Iris pigment epithelial cell (primary cell): ENCODE data around the gene PPCDC.

Source experiments
- DNase-seq: peaks from one replicate; pipeline ENCODE4 v3.0.0-alpha.2; 2011; ENCODE audit warnings: low read depth

Gene PPCDC

DNA sequence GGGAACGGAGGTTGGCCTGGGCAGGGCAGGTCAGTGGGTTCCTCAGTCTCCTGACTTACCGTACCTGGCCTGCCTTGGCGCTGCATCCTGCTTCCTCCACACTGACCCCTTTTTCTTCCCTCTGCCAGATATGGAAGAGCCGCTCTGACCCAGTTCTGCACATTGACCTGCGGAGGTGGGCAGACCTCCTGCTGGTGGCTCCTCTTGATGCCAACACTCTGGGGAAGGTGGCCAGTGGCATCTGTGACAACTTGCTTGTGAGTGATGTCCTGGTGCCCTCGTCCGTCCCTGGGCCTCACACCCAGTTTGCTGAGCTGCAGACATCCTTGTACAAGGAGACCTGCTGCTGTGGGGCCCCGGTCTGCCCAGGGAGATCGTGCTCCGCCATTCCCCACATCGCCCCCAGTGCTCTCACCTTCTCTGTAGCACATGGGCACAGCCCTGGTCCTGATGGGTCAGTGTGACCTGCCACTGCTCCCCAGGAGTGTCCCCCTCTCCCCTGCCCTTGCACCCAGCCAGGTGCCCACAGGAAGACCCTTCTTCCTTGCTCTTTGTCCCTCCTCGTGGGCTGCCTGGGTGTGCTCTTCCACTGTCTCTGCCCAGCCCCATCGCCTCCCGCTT is 21.0 kb downstream of the PPCDC start:
- DNase-seq: no peak

DNA sequence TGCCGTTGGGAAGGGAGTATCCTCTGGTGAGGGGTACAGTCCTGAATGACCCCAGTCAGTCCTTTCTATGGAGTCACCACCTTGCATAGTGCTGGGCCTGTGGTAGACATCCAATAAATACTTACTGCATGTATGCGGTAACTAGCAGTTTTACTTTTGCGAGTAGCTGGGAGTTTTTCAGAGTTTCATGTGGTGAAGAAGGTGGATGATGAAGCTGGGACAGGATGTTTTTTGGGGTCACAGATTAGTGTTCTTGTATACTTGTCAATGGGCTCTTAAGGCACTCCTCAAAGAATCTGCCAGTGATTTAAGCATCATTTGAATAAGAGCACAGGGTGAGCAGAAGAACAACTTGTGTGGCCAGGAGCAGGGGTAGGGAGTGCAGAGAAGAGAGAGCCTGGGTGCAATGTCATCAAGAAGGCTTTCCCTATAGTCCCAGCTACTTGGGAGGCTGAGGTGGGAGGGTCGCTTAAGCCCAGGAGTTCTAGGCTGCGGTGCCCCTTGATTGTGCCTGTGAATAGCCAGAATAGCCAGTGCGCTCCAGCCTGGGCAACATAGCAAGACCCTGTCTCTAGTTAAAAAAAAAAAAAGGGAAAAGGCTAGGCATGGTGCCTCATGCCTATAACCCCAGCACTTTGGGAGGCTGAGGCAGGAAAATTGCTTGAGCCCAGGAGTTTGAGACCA is 22.1 kb downstream of the PPCDC start:
- no peak for DNase-seq

DNA sequence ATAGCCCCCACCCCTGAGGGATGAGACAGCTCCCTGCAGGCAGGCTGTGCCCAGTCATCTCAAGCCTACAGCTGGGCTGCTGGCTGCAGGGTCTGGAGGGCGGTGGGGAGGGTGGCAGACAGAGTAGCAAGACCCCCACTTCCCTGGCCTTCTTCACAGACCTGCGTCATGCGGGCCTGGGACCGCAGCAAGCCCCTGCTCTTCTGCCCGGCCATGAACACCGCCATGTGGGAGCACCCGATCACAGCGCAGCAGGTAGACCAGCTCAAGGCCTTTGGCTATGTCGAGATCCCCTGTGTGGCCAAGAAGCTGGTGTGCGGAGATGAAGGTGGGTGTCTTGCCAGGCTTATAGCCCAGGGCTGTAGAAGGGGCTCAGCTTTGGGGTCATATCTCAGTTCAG is 25.0 kb downstream of the PPCDC start:
- DNase-seq: no peak

DNA sequence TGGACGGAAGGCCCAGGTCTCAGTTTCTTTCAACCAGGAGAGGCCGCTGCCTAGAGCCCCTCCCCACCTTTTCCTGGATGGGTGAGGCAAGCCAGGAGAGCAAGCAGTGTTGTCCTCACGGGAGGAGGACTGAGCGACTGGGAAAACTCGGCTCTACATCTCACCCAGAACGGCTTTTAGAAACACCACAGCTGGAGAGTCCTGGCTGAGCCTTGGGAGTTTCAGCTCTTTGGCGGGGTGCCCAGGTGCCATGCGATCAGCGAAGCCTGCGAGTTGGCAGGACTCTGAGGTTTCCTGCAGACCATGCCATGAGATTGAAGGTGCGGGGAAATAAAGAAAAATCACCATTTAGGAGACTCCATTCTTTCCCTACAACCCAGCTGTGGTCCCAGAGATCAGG is 26.0 kb downstream of the PPCDC start:
- DNase-seq: no peak

DNA sequence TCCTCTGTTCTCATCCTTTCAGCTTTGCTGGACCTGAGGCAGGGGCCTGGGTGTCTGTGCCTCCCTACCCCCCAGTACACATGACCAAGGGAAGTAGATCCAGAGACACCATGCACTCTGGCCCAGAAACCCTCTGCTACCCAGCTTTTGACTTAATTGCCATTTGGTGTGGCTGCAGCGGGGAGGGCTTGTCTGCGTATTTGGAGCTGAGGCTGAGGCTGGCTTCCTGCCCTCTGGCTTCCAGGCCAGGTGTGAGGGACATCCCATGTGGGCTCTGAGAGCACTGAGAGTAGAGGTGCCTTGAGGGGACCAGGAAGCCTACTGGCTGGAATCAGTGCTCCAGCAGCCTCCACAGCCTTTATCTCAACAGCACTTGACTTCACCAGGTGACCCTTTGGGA is 26.9 kb downstream of the PPCDC start:
- DNase-seq: no peak

DNA sequence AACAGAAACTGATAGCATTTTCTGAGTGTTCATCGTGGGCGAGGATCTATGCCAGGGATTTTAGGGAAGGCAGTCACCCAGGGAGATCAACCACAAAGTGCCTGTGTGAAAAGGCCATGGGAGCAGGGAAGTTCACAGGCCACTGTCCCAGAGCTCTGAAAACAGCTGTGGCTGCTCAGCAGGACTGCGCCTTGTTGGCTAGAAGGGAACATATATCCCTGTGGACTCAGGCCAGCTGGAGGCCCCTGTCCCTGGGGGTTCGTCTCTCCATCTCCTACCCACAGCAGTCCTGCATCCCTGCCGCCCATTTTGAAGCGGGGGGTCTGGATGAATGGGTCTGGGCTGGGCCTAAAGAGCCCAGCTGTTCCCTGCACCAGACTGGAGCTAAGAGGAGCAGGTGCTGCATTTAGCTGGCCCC is 27.8 kb downstream of the PPCDC start:
- DNase-seq: no peak

DNA sequence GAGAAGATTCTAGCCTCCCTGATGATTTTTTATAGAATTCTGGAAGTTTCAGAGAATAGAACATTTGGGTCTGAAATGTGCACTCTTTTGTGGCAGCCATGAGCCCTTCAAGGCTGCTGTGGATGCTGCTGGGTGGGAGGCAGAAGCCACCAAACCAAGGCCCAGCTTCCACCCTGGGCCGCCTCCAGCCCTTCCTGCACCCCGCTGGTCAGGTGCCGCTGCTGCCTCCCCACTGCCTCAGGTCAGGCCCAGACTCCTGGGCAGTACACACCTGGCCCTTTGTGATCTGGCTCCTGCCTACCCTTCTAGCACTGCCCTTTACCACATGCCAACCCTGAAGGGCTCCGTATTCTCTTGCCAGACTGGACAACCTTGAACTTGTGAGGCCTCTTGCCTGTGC is 28.3 kb downstream of the PPCDC start:
- DNase-seq: no peak

DNA sequence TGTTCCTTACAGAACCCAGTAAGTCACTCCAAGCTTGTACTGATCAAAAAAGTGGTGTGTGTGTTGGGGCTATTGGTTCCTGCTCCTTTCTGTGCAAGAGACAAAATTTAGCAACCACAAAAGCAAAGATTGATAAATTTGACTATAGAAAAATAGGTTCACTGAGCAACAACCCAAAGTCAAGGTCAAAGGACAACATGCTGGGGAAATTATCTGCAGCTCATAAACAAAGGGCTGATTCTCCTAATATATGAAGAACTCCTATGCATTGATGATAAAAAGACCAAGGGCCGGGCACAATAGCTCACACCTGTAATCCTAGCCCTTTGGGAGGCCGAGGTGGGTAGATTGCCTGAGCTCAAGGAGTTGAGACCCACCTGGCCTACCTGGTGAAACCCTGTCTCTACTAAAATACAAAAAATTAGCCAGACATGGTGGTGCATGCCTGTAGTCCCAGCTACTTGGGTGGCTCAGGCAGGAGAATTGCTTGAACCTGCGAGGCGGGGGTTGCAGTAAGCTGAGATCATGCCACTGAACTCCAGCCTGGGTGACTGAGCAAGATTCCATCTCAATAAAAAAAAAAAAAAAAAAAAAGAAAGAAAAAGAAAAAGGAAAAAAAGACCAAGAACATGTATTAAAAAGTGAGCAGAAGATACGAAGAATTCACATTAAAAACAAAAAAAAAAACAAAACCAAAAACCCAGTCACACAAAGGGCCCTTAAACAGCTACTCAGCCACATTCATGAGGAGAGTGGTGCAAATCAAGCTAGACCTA is 29.8 kb downstream of the PPCDC start:
- DNase-seq: no peak

DNA sequence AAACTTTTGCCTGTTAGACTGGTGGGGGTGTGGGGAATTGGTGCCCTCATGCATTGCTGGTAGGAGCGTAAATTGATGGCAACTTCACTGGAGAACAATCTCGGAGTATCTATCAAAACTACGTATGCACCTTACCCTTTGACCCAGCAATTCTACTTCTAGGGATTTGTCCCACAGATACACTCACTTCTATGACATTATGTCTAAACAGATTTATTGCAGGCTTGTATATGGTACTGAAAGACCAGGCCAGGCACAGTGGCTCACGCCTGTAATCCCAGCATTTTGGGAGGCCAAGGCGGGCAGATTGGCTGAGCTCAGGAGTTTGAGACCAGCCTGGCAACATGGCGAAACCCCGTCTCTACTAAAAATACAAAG is 30.3 kb downstream of the PPCDC start:
- no peak for DNase-seq

DNA sequence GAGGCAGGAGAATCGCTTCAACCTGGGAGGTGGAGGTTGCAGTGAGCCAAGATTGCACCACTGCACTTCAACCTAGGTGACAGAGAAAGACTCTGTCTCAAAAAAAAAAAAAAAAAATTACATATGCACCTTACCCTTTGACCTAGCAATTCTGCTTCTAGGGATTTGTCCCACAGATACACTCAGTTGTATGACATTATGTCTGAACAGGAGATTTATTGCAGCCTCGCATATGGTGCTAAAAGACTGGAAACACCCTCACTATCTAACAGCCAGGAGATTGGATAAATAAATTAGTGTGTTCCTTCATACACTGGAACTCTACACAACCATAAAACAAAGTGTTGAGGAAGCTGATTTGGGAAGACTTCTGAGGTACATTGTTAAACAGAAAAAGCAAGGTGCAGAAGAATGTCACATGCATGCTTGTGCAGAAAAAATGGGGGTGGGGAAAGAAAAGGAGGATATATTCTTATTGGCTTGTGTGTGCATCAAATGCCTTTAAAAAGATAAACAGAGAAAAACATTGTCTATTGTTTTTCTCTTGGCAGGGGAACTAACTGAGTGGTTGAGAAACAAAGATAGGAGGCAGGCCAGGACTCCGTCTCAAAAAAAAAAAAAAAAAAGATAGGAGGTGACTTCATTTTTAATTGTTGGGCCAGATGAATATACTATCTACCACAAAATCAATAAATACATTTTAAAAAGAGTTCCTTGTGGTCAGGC is 30.9 kb downstream of the PPCDC start:
- no peak for DNase-seq

DNA sequence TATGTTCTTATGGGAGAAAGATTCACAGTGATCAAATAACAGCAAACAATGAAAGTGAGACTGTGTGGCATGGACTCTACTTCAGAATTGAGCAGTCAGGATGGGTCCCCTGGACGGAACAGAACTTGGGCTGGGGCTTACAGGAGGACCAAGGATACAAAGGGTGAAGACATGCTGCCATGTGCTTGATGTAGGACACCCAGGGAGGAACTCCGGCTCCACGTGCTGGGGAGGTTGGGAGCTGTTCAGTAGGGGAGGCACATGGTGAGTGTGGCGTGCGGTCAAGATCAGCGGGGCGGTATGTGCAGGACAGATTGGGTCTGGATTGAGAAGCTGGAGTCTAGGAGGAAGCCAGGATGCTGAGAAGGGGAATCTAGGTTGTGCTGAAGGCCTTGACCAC is 32.6 kb downstream of the PPCDC start:
- no peak for DNase-seq

DNA sequence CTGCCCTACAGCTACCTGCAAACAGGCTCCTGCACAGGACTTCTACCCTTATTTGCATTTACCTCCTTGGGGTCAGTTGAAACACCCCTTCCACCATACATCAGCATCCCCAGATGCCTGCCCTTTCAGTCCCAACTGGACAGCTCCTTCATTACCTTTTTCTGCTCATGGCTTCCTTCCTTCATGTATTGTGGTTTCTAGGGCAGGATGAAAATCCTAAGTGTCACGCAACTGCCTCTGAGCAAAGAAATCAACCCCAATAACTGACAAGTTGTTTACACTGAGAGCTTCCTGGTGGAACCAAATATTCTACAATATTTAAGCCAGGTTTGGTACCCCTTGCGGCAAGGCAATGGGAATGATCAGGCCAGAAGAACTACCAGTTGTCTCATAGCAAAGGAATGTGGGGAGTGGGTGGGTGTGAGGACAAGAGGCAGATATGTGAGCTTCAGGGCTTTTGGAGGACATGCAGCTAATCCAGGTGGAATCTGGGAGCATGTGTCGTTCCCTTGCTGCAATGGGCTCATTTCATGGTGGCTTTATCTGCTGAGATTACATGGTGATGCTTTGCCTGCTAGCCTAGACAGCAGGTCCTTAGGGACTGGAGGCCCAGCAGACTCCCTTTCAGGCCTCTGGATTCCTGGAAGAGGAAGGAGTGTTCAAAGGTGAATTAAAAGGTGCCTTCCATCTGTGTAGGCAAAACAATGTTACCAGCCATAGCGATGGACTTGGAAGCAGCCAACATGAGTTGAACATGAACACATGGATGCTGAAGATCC is 34.9 kb downstream of the PPCDC start:
- DNase-seq: peak; percentile 32

DNA sequence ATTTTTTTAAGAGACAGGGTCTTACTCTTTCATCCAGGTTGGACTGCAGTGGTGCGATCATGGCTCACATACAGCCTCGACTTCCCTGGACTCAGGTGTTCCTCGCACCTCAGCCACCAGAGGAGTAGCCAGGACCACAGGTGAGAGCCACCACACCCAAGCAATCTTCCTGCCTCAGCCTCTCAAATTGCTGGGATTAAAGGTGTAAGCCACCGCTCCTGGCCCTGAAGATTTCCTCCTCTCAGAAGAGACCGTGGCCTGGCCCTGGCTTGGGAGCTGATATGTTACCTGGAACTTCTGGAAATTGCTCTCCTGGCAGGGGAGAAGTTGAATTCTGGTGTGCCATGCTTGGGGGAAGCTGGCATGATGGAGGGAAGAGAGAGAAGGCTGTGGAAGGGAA is 36.2 kb downstream of the PPCDC start:
- no peak for DNase-seq

DNA sequence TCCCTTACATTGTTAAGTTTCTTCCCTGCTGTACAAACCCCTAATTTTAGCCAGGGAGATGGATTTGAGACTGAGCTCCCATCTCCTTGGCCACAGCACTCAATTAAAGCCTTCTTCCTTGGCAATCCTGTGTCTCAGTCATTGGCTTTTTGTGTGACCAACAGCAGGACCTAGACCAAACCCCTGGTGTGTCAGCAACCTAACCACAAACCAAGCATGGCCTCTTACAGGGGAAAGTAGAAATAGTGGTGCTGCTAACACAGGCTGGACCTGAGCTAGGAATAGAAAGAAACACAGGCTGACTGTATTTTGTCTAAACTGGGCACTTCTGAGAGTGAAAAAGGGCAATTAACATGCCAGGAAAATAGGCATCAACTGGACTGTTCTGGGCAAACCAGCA is 37.9 kb downstream of the PPCDC start:
- DNase-seq: peak; percentile 40

DNA sequence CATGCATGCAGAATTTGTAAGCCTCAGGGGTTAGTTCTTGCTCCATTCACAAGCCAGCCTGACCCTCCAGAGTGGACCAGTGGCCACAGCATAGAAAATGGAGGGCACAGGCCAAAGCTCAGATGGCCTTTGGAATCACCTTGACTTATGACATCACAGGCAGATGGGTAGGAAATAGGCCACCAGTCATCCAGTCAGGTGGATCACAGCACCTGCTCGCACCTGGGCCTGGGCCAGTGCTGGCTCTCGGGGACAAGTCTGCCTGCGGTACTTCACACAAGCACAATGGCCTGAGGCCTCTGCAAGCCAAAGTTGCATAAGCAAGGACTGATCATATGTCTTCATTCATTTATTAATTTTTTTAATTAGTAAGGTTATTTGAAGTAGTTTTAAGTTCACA is 39.3 kb downstream of the PPCDC start:
- no peak for DNase-seq

DNA sequence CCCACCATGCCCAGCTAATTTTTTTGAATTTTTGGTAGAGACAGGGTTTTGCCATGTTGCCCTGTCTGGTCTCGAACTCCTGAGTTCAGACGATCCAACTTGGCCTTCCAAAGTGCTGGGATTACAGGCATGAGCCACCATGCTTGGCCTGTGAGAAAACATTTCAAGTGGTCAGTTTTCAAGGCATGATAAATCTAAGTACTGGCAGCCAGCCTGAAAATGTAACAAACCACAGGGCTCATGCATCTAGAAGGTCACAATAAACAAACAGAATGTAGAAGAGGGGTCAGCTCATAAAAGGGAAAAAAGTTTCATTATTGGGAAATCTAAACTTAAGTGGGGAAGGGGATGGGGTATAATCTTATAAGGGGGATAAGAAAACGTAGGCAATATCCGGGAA is 39.9 kb downstream of the PPCDC start:
- peak; percentile 79 for DNase-seq

DNA sequence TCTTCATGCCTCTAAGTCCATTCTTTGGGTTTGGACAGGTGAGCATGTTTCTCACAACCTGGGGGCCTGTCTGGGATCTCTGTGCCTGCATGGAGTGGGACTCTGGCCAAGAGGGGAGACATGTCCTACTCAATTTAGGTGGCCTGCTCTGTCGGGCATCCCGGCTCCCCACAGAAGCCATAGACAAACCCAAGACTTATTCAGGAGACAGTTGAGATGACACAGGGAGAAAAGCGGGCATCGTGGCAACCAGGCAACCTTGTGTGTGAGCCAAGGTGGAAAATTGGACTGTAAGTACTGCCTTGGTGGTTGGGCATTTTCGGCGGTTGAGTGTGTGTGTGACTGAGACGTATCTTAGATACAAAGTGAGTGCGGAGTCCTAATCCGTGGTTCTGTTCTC is 40.5 kb downstream of the PPCDC start:
- DNase-seq: no peak

DNA sequence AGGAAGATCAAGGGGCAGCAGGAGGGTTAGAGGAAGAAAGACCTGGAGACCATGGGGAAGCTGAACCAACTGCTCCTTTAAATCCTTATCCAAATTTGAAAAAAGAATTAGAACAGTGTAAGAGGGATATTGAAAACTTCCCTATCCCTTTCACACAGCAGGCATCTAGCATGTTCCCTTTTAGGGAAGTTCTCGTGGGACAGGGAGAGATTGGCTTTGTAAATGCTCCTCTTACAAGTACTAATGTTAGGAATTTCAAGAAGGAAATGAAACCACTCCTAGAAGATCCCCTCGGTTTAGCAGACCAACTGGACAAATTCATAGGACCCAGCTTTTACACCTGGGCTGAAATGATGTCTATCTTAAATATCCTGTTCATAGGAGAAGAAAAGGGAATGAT is 41.5 kb downstream of the PPCDC start:
- no peak for DNase-seq

DNA sequence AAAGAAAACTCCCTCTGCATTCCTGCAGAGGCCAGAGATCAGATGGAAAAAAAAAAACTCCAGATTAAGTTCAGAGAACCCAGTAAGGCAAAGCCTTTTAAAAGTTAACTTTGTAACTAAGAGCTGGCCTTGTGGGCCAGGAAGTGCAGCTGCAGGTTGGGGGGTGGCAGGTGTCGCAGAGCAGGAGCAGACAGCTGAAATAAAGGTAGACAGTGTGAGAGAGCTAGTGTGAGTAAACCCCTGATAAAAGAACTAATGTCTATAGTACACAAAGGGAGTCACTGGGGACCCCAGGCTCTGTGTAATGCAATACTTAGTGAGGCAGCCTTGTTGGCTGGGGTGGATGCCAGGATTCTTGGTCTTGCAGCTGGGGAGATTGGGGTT is 42.1 kb downstream of the PPCDC start:
- no peak for DNase-seq

DNA sequence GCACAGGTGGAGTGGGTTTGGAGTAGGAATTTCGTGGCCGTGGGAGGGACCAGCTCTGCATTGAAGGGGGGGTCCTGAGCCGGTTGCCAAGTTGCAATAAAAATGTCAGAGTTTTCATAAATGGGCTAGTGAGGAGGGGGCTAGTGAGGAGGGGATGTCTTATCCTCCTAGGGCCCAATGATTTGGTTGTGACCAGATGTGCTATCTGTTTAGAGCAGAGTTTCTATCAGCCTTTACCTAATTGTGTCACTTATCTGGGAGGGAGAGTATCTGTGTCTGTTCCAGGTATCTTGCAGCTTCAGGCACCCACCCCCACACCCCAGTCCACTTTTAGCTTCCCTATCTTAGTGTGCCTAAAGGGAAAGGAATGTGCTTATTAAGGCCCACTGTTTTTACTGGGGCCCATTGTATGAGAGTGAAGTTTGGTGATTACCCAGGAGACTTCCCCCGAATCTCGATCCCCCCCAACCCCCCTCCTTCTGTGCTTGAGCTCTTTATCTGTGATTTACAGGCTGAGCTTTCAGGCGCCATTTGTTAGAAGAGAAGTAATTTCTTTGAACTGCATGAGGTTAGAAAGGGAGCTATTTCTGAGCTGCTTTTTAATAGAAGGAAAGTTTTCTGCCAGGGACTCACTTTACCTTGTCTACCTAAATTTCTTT is 42.6 kb downstream of the PPCDC start:
- no peak for DNase-seq

DNA sequence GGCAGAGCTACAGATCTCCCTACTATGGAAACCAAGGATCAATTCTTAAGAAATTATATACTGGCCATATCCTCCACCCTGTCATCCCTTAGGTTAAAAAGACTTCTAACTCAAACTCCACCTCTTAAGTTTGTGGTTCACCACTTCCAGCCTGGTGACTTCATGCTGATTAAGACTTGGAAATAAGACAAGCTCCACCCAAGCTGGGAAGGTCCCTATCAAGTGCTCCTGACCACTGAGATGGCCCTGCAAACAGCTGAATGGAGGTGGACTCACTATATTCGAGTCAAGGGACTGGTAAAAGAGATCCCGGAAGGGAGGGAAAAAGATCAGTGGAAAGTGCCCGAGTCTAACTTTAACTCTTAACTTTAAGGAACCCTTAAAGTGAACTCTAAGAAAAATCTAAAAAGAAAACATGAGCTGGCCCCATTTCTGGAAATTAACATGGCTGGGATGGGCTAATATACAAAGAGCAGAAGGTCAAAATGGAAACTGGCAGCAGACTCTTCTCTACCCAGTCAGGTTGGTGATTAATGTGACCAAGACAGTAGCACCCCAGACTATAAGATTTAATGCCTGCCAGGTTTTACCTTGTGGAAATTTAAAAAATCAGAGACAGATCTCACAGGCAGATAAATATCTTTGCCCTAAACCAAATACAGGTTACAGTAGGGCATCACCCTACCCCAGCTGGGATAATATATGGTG is 43.9 kb downstream of the PPCDC start:
- DNase-seq: peak; percentile 67
